ENCODE data around the gene RNFT2.

The RNFT2 gene

GRCh38 chr12:116881877-116882507 lies 143.9 kb downstream of the RNFT2 start:
- H3K4me1 Mint-ChIP-seq, result peaks cover 26% of the 10 kb centered on the region
- H3K9me3 Mint-ChIP-seq, result no peaks in the 10 kb centered on the region
- H3K27ac Mint-ChIP-seq (ENCODE audit: low read depth), result no peak overlapping the region
- no peak for DNase-seq (ENCODE audit: low spot score in 2 of 2)
- H3K4me3 Mint-ChIP-seq, result peak overlapping the region; percentile 52
- H3K27me3 Mint-ChIP-seq, result peaks cover 85% of the 10 kb centered on the region
- H3K36me3 Mint-ChIP-seq (ENCODE audit: insufficient read depth), result no peaks in the 10 kb centered on the region
- no peak for ATAC-seq (replicated peaks; ENCODE audit: extremely low read depth, poor library complexity, severe bottlenecking)

GRCh38 chr12:116882742-116883141 lies 144.6 kb downstream of the RNFT2 start:
- peaks cover 26% of the 10 kb centered on the region for H3K4me1 Mint-ChIP-seq
- H3K27me3 Mint-ChIP-seq, result peaks cover 85% of the 10 kb centered on the region
- H3K9me3 Mint-ChIP-seq, result no peaks in the 10 kb centered on the region
- DNase-seq (ENCODE audit: low spot score in 2 of 2) (no peak), ATAC-seq (replicated peaks; ENCODE audit: extremely low read depth, poor library complexity, severe bottlenecking) (no peak)
- H3K4me3 Mint-ChIP-seq, result no peak overlapping the region
- no peak overlapping the region for H3K27ac Mint-ChIP-seq (ENCODE audit: low read depth)
- H3K36me3 Mint-ChIP-seq (ENCODE audit: insufficient read depth), result no peaks in the 10 kb centered on the region

- ATAC-seq (replicated peaks; ENCODE audit: extremely low read depth, poor library complexity, severe bottlenecking) (no peak), DNase-seq (ENCODE audit: low spot score in 2 of 2) (no peak)
- Mint-ChIP-seq H3K4me1 (peaks cover 10% of the 10 kb centered on the region), H3K27ac (ENCODE audit: low read depth) (no peak overlapping the region), H3K36me3 (ENCODE audit: insufficient read depth) (no peaks in the 10 kb centered on the region), H3K4me3 (no peak overlapping the region), H3K9me3 (no peaks in the 10 kb centered on the region), H3K27me3 (peaks cover 75% of the 10 kb centered on the region)
Observed at GRCh38 chr12:116884871-116885270, 146.8 kb downstream of the RNFT2 start.

GRCh38 chr12:116885491-116885890 lies 147.4 kb downstream of the RNFT2 start:
- no peak for ATAC-seq (replicated peaks; ENCODE audit: extremely low read depth, poor library complexity, severe bottlenecking)
- H3K36me3 Mint-ChIP-seq (ENCODE audit: insufficient read depth), result no peaks in the 10 kb centered on the region
- H3K27me3 Mint-ChIP-seq, result peaks cover 75% of the 10 kb centered on the region
- H3K9me3 Mint-ChIP-seq, result no peaks in the 10 kb centered on the region
- no peak overlapping the region for H3K27ac Mint-ChIP-seq (ENCODE audit: low read depth)
- peaks cover 4% of the 10 kb centered on the region for H3K4me1 Mint-ChIP-seq
- H3K4me3 Mint-ChIP-seq, result no peak overlapping the region
- DNase-seq (ENCODE audit: low spot score in 2 of 2), result no peak

- peaks cover 63% of the 10 kb centered on the region for H3K27me3 Mint-ChIP-seq
- no peaks in the 10 kb centered on the region for H3K4me1 Mint-ChIP-seq
- H3K4me3 Mint-ChIP-seq, result no peak overlapping the region
- H3K9me3 Mint-ChIP-seq, result no peaks in the 10 kb centered on the region
- ATAC-seq (replicated peaks; ENCODE audit: extremely low read depth, poor library complexity, severe bottlenecking) (no peak), DNase-seq (ENCODE audit: low spot score in 2 of 2) (no peak)
- no peak overlapping the region for H3K27ac Mint-ChIP-seq (ENCODE audit: low read depth)
- H3K36me3 Mint-ChIP-seq (ENCODE audit: insufficient read depth), result no peaks in the 10 kb centered on the region
Observed at GRCh38 chr12:116887244-116887643, 149.1 kb downstream of the RNFT2 start.

GRCh38 chr12:116887897-116888296 lies 149.8 kb downstream of the RNFT2 start:
- peaks cover 57% of the 10 kb centered on the region for H3K27me3 Mint-ChIP-seq
- DNase-seq (ENCODE audit: low spot score in 2 of 2), result no peak
- H3K27ac Mint-ChIP-seq (ENCODE audit: low read depth), result no peak overlapping the region
- H3K36me3 Mint-ChIP-seq (ENCODE audit: insufficient read depth), result no peaks in the 10 kb centered on the region
- no peak for ATAC-seq (replicated peaks; ENCODE audit: extremely low read depth, poor library complexity, severe bottlenecking)
- no peaks in the 10 kb centered on the region for H3K4me1 Mint-ChIP-seq
- no peak overlapping the region for H3K4me3 Mint-ChIP-seq
- H3K9me3 Mint-ChIP-seq, result no peaks in the 10 kb centered on the region

- Mint-ChIP-seq H3K4me1 (no peaks in the 10 kb centered on the region), H3K27ac (ENCODE audit: low read depth) (no peak overlapping the region), H3K9me3 (no peaks in the 10 kb centered on the region), H3K27me3 (peaks cover 42% of the 10 kb centered on the region), H3K36me3 (ENCODE audit: insufficient read depth) (no peaks in the 10 kb centered on the region), H3K4me3 (peak overlapping the region; percentile 29)
- ATAC-seq (replicated peaks; ENCODE audit: extremely low read depth, poor library complexity, severe bottlenecking) (no peak), DNase-seq (ENCODE audit: low spot score in 2 of 2) (no peak)
Observed at GRCh38 chr12:116890330-116890729, 152.2 kb downstream of the RNFT2 start.

GRCh38 chr12:116891019-116891418 lies 152.9 kb downstream of the RNFT2 start:
- no peak overlapping the region for H3K27ac Mint-ChIP-seq (ENCODE audit: low read depth)
- DNase-seq (ENCODE audit: low spot score in 2 of 2) (no peak), ATAC-seq (replicated peaks; ENCODE audit: extremely low read depth, poor library complexity, severe bottlenecking) (no peak)
- H3K4me1 Mint-ChIP-seq, result no peaks in the 10 kb centered on the region
- no peaks in the 10 kb centered on the region for H3K9me3 Mint-ChIP-seq
- H3K36me3 Mint-ChIP-seq (ENCODE audit: insufficient read depth), result no peaks in the 10 kb centered on the region
- peaks cover 45% of the 10 kb centered on the region for H3K27me3 Mint-ChIP-seq
- H3K4me3 Mint-ChIP-seq, result no peak overlapping the region

- H3K4me3 Mint-ChIP-seq, result no peak overlapping the region
- peaks cover 33% of the 10 kb centered on the region for H3K27me3 Mint-ChIP-seq
- no peaks in the 10 kb centered on the region for H3K36me3 Mint-ChIP-seq (ENCODE audit: insufficient read depth)
- H3K4me1 Mint-ChIP-seq, result no peaks in the 10 kb centered on the region
- H3K9me3 Mint-ChIP-seq, result no peaks in the 10 kb centered on the region
- ATAC-seq (replicated peaks; ENCODE audit: extremely low read depth, poor library complexity, severe bottlenecking) (no peak), DNase-seq (ENCODE audit: low spot score in 2 of 2) (no peak)
- H3K27ac Mint-ChIP-seq (ENCODE audit: low read depth), result no peak overlapping the region
Observed at GRCh38 chr12:116892349-116893140, 154.4 kb downstream of the RNFT2 start.

- H3K4me1 Mint-ChIP-seq, result no peaks in the 10 kb centered on the region
- no peak for DNase-seq (ENCODE audit: low spot score in 2 of 2)
- no peak overlapping the region for H3K4me3 Mint-ChIP-seq
Observed at GRCh38 chr12:116894913-116895312, 156.8 kb downstream of the RNFT2 start.

GRCh38 chr12:116896411-116896924 lies 158.4 kb downstream of the RNFT2 start:
- Mint-ChIP-seq H3K27ac (ENCODE audit: low read depth) (no peak overlapping the region), H3K4me3 (no peak overlapping the region), H3K4me1 (no peaks in the 10 kb centered on the region), H3K36me3 (ENCODE audit: insufficient read depth) (no peaks in the 10 kb centered on the region), H3K9me3 (no peaks in the 10 kb centered on the region), H3K27me3 (peaks cover 44% of the 10 kb centered on the region)
- no peak for DNase-seq (ENCODE audit: low spot score in 2 of 2)
- no peak for ATAC-seq (replicated peaks; ENCODE audit: extremely low read depth, poor library complexity, severe bottlenecking)

More at GRCh38 chr12:116894913-116895312, 156.8 kb downstream of the RNFT2 start:
- Mint-ChIP-seq H3K27me3 (peaks cover 38% of the 10 kb centered on the region), H3K9me3 (no peaks in the 10 kb centered on the region), H3K36me3 (ENCODE audit: insufficient read depth) (no peaks in the 10 kb centered on the region), H3K27ac (ENCODE audit: low read depth) (no peak overlapping the region)
- no peak for ATAC-seq (replicated peaks; ENCODE audit: extremely low read depth, poor library complexity, severe bottlenecking)

GRCh38 chr12:116897476-116897875 lies 159.4 kb downstream of the RNFT2 start:
- Mint-ChIP-seq H3K9me3 (no peaks in the 10 kb centered on the region), H3K4me3 (no peak overlapping the region), H3K36me3 (ENCODE audit: insufficient read depth) (no peaks in the 10 kb centered on the region), H3K27ac (ENCODE audit: low read depth) (no peak overlapping the region), H3K4me1 (no peaks in the 10 kb centered on the region), H3K27me3 (peaks cover 54% of the 10 kb centered on the region)
- DNase-seq (ENCODE audit: low spot score in 2 of 2) (no peak), ATAC-seq (replicated peaks; ENCODE audit: extremely low read depth, poor library complexity, severe bottlenecking) (no peak)

GRCh38 chr12:116898669-116899068 lies 160.6 kb downstream of the RNFT2 start:
- no peaks in the 10 kb centered on the region for H3K4me1 Mint-ChIP-seq
- H3K27ac Mint-ChIP-seq (ENCODE audit: low read depth), result no peak overlapping the region
- DNase-seq (ENCODE audit: low spot score in 2 of 2) (no peak), ATAC-seq (replicated peaks; ENCODE audit: extremely low read depth, poor library complexity, severe bottlenecking) (no peak)
- H3K9me3 Mint-ChIP-seq, result no peaks in the 10 kb centered on the region
- H3K4me3 Mint-ChIP-seq, result no peak overlapping the region
- H3K36me3 Mint-ChIP-seq (ENCODE audit: insufficient read depth), result no peaks in the 10 kb centered on the region
- peaks cover 65% of the 10 kb centered on the region for H3K27me3 Mint-ChIP-seq
